ENCODE measurements around the gene IL1RL2.

Gene IL1RL2

GRCh38 chr2:102141970-102142828 is 44.6 kb upstream of the IL1RL2 start, which contains the start of gene IL1R1:
Gene IL1R1 (plus strand): TSS chr2:102142746. CDS start chr2:102157725, 14,979 bp downstream.
- no peaks in the 10 kb centered on the region for H4K20me1 ChIP-seq (ENCODE audit: insufficient read depth, low read length, poor library complexity, severe bottlenecking)
- no peaks in the 10 kb centered on the region for H3K36me3 ChIP-seq (ENCODE audit: insufficient read depth, low read length)
- H3K9me3 ChIP-seq (ENCODE audit: insufficient read depth, low read depth, low read length) = no peaks in the 10 kb centered on the region; the same call in 1 of the 2 replicates
- no peaks in the 10 kb centered on the region for H3K9me2 ChIP-seq (replicated peaks; ENCODE audit: low read depth, low read length)
- H3K4me3 ChIP-seq (ENCODE audit: low read length, poor library complexity, severe bottlenecking) = no peak within 1 kb of the TSS
- no peak within 1 kb of the TSS for H3K4me2 ChIP-seq (ENCODE audit: low read depth, low read length, poor library complexity, severe bottlenecking)
- H3K27me3 ChIP-seq (ENCODE audit: insufficient read depth, low read length, poor library complexity, severe bottlenecking) = no peaks in the 10 kb centered on the region
- TF ChIP-seq EZH2phosphoT487 (IDR thresholded peaks at IDR 0.05; ENCODE audit: borderline replicate concordance) (no peak), CTCF (conservative IDR thresholded peaks at IDR 0.05; ENCODE audit: low read length) (no peak)
- no peaks in the 10 kb centered on the region for H3F3A ChIP-seq (ENCODE audit: low read depth)
- no peak within 1 kb of the TSS for H3K9ac ChIP-seq (ENCODE audit: low read depth, low read length, poor library complexity, severe bottlenecking)
- H3K79me2 ChIP-seq (ENCODE audit: insufficient read depth, low read length) = no peaks in the 10 kb centered on the region
- H3K4me1 ChIP-seq (ENCODE audit: insufficient read depth, low read length, poor library complexity, severe bottlenecking) = peaks cover 14% of the 10 kb centered on the region
- H2AFZ ChIP-seq (ENCODE audit: low read length) = no peak within 1 kb of the TSS

- Histone ChIP-seq H3K36me3 (ENCODE audit: insufficient read depth, low read length) (no peaks in the 10 kb centered on the region), H3K9me3 (ENCODE audit: insufficient read depth, low read depth, low read length) (peaks cover 3% of the 10 kb centered on the region; the same call in 1 of the 2 replicates), H3K27me3 (ENCODE audit: insufficient read depth, low read length, poor library complexity, severe bottlenecking) (no peaks in the 10 kb centered on the region), H3K4me3 (ENCODE audit: low read length, poor library complexity, severe bottlenecking) (no peak overlapping the region), H3F3A (ENCODE audit: low read depth) (no peaks in the 10 kb centered on the region), H2AFZ (ENCODE audit: low read length) (no peak overlapping the region), H4K20me1 (ENCODE audit: insufficient read depth, low read length, poor library complexity, severe bottlenecking) (no peaks in the 10 kb centered on the region), H3K79me2 (ENCODE audit: insufficient read depth, low read length) (no peaks in the 10 kb centered on the region), H3K4me2 (ENCODE audit: low read depth, low read length, poor library complexity, severe bottlenecking) (no peak overlapping the region), H3K9me2 (replicated peaks; ENCODE audit: low read depth, low read length) (no peaks in the 10 kb centered on the region), H3K9ac (ENCODE audit: low read depth, low read length, poor library complexity, severe bottlenecking) (no peak overlapping the region), H3K4me1 (ENCODE audit: insufficient read depth, low read length, poor library complexity, severe bottlenecking) (peaks cover 11% of the 10 kb centered on the region)
- TF ChIP-seq EZH2phosphoT487 (IDR thresholded peaks at IDR 0.05; ENCODE audit: borderline replicate concordance) (no peak), CTCF (conservative IDR thresholded peaks at IDR 0.05; ENCODE audit: low read length) (no peak)
Observed at GRCh38 chr2:102142829-102143449, 43.9 kb upstream of the IL1RL2 start.

DNA sequence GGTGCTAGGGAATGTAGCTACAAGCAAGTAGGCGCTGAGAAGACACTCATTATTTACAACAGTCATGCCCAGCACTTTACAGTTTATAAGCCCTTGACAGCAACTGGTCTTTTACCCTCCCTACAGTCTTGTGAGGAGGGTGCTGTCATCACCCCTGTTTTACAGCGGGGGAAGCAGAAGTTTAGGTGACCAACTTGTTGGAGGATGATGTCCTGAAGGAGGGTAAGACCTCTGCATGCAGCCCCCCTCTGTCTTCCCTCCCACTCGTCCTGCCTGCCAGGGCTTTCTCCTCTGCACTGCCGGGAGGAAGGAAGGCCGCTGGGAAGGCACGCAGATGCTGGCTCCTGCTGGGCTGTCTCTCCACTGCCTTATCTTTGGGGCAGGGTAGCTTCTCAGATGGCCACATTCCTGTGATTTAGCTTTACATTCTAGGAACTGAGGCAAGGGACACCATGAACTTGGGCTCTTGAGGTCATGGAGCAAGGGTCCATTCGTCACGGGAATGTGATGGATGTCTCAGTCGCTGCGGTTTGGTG is 43.3 kb upstream of the IL1RL2 start:
- Histone ChIP-seq H3K36me3 (ENCODE audit: insufficient read depth, low read length) (no peaks in the 10 kb centered on the region), H3K9me2 (replicated peaks; ENCODE audit: low read depth, low read length) (no peaks in the 10 kb centered on the region), H2AFZ (ENCODE audit: low read length) (no peak overlapping the region), H3K27me3 (ENCODE audit: insufficient read depth, low read length, poor library complexity, severe bottlenecking) (no peaks in the 10 kb centered on the region), H3K9me3 (ENCODE audit: insufficient read depth, low read depth, low read length) (peaks cover 5% of the 10 kb centered on the region; the same call in 1 of the 2 replicates), H3K9ac (ENCODE audit: low read depth, low read length, poor library complexity, severe bottlenecking) (no peak overlapping the region), H3K4me1 (ENCODE audit: insufficient read depth, low read length, poor library complexity, severe bottlenecking) (peaks cover 5% of the 10 kb centered on the region), H3K79me2 (ENCODE audit: insufficient read depth, low read length) (no peaks in the 10 kb centered on the region), H4K20me1 (ENCODE audit: insufficient read depth, low read length, poor library complexity, severe bottlenecking) (no peaks in the 10 kb centered on the region), H3K4me2 (ENCODE audit: low read depth, low read length, poor library complexity, severe bottlenecking) (no peak overlapping the region), H3K4me3 (ENCODE audit: low read length, poor library complexity, severe bottlenecking) (no peak overlapping the region), H3F3A (ENCODE audit: low read depth) (no peaks in the 10 kb centered on the region)
- TF ChIP-seq EZH2phosphoT487 (IDR thresholded peaks at IDR 0.05; ENCODE audit: borderline replicate concordance) = no peak
- TF ChIP-seq CTCF (conservative IDR thresholded peaks at IDR 0.05; ENCODE audit: low read length) = no peak

Measured in Loucy (cell line).